GM19023 (cell line): ENCODE data around the gene CDCP1.
"Not testable (repeated sequence)": the region's sequence is repeated elsewhere in the genome, so short reads cannot be mapped to it uniquely, and the experiment has no call there.

Source experiments
- ATAC-seq: cut with Tn5 transposase; IDR thresholded peaks from one replicate; pipeline ENCODE4 v1.9.1; 2021; ENCODE audit warnings: mild to moderate bottlenecking, moderate library complexity; ENCODE audit not compliant: unreplicated experiment

The CDCP1 gene

DNA sequence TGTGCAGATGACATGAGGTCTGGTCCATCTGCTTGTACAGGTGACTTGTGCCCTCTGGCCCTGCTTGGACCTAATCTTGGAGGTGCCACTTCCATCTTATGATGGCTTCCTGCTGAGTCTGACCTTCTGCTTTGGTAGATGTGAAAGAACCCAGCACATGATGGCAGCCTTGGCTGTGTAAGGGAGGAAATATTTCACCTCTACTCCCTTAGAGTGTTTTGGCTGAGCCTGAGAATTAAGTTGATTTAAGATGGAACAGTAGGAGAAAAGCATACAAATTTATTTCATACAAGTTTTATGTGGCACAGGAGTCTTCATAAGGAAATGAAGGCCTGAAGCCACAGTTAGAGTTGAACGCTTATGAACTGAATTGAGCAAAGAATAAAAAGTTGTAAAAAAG, 27.6 kb upstream of the CDCP1 start:
- no peak for ATAC-seq

DNA sequence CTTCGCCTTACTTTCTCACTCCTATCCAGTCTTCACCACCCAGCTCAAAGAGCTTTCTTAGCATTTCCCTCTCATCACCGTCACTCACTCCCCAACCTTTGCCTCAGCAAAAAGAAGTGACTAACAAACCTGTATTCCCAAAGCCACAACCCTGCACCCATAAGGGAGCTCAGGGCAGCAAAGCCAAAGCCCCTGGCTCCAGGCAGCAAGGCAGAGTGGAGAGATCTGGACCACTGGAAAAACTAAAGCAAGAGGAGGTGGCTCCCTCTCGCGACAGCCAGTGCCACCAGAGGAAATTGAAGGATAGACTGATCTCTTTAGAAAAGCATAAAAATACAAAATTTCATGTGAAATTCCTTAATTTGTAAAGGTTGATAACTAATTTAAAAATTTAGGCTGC, 25.1 kb upstream of the CDCP1 start:
- ATAC-seq, result no peak

DNA sequence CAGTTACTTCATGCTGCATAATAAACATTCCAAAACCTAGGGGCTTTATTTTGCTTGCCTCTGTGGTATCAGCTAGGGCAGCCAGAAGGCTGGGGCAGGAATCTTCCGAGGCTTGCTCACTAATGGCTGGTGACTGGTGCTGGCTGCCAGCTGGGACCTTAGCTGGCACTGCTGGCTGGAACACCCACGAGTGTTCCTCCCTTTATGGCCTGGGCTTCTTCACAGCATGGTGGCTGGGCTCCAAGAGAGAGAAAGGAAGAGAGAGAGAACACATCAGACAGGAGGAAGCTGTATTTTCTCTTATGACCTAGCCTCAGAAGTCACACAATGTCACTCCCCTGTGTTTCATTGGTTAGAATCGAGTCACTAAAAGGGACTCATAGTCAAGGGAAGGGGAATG, 23.9 kb upstream of the CDCP1 start:
- no peak for ATAC-seq

DNA sequence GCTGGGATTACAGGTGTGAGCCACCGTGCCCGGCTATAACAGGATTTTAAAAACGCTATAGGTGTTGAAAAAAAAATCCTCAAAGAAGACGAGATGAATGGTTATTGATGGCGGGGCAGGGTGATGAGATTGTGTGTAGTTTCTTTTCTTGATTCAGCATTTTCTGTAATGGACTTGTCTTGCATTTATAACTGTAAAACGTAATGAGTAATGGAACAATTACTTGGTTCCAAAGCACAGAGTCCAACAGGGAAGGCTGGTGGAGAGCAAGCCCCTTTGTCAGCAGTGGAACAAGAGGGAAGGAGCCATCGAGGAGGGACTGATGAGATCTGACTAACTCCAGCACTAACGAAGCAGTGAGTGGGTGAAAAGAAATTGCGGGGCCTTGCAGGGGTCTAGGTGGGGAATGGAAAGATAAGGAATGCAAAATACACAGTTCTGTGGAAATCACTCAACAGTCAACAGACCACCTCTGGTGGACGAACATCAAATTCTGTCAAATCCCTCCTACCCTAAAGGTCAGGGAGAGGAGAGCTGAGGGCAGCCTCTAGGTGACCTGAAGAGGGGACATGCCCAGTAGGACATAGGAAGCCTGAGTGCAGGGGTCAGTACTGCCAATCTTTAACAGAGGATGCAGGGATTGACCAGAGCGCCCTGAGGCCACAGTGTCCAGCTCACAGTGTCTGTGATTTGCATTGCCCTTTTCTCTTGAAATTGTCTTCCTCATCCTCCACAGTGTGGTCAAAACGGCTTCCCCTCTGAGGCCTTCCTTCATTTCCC, 23.1 kb upstream of the CDCP1 start:
- ATAC-seq, result no peak

DNA sequence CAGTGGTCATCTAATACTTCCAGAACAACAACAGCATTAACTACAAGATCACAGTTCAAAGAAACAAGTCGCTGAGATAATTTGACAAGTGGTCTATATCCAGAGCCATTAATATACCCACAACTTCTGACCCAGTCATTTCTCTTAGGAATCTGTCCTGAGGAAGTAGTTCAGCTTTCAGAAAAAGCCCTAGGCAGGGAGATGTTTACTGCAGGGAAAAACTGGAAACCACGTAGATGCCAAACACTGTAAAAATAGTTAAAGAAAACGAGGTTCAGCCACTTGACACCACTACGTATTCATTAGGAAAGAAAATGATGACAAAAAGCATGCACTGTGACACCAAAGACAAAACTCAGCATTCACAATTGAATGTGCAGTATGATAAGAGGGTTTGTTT, 22.3 kb upstream of the CDCP1 start:
- no peak for ATAC-seq

DNA sequence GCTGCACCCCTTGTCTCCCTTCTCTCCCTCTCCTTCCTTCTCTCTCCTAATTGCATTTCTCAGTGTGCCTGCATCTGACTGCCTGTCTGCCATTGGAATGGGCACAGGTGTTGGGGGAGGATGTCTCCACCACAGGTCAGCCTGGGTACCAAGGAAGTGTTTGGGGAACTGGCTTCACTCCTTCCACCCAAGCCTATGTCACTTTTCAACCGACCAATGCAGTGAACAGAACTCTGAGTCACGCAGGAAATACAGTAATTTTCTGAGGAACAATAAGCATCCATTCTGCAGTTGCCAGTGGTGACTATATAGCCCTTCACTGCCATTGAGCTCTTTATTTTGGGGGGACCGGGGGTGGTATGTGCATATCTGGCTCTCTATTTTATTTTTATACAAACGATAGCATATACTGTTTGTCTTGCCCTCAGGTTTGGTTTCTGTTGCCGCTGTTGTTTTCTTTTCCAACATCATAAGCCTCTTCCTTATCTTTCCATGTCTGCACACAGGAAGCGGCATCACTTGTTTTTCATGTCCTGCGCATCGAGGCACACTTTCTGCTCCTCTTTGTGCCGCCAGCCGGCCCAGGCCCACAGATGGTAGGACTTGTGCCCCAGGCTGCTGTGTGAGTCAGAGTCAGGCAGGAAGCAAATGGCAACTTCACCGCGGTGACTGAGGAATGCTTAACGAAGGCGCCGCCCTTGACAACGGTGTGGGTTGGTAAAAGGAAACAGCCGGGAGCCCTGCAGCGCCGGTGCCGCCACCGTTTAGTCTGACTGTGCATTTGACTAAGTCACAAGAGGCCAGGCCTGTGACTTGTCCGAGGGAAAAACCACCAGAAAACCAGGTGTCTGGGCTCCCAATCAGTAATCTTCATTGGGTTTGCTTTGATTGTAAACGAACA, 21.1 kb upstream of the CDCP1 start:
- peak; percentile 91 for ATAC-seq

DNA sequence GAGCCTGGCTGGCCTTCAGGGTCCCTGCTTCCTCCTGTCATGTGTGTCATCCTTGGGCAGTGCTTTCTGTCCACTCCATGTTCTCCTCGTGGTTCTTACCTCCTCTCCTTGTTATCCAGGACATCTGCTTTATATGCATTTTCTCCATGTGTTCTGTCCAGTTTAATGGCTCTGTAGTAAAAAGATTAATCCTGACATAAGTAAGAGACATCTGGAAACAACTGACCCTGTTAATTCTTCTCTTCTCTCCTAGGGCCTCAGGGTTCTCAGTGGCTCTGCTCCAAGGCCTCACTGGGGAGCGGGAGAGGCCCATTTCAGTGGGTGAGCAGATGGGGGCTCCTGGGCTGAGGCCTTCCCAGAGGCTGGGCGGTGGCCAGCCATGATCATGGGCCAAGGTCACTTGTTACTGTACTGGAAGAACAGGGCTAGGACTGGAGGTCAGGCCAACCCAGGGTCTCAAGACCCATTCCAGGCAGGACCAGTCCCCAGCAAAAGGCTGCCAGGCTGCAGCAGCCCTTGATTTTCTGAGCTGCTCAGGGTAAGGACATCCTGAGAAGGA, 20.2 kb upstream of the CDCP1 start:
- no peak for ATAC-seq

DNA sequence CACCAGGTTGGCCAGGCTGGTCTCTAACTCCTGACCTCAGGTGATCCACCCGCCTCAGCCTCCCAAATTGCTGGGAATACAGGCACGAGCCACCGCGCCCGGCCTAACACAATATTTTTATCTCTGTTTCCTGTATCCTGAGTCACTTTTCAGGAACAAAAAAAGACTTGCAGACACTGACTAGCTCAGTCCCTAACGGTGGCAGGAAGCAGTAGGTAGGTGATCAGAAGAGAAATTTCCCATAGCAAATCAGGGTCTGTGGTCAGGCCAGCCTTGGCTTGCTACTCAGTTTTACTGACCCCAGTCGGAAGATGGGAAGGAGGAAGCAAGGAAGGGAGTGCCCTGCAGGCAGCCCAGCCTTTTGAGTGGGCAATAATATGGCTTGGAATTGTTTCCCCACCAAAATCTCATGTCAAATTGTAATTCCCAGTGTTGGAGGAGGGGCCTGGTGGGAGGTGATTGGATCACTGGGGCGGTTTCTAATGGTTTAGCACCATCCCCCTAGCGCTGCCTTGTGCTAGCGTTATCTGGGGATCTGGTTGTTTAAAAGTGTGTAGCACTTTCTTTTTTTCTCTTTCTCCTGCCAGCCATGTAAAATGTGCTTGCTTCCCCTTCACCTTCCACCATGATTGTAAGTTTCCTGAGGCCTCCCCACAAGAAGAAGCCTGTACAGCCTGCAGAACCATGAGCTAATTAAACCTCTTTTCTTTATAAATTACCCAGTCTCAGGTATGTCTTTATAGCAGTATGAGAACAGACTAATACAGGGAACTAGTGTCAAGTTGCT, 19.5 kb upstream of the CDCP1 start:
- no peak for ATAC-seq

DNA sequence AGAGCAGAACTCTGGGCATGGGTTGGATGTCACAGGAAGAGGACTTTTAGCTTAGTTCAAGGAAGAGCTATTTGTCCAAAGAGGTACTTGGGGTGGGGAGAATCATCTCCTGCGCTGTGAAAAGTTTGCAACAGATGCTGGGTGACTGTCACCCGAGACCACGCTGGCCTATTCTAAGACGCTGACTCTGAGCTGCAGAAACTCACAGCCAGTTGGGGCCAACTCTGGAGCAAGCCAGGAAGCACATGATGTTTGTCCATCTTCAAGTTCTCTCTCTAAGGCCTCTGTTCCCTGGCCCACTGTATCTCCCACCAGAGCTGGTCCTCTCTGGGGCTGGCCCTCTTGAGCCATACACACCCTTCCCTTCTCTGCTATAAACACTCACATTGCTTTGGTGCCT, 17.9 kb upstream of the CDCP1 start:
- no peak for ATAC-seq

DNA sequence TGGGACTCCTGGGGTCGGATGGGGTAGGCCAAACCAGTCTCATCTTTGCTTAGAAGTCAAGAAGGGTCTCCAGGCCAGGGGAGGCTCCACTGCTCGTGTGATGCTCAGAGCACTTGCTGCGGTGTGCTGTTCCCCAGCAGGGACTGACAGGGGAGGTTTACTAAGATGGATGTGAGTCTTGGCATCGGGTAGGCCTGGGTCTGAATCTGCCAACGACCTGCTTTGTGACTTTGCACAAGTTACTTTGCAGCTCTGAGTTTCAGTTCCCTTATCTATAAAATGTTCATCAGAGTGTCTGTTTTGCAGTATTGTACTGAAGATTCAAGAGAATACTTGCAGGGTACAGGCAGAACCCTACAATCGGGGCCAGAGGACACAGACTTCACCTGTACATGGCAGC, 17.3 kb upstream of the CDCP1 start:
- no peak for ATAC-seq

DNA sequence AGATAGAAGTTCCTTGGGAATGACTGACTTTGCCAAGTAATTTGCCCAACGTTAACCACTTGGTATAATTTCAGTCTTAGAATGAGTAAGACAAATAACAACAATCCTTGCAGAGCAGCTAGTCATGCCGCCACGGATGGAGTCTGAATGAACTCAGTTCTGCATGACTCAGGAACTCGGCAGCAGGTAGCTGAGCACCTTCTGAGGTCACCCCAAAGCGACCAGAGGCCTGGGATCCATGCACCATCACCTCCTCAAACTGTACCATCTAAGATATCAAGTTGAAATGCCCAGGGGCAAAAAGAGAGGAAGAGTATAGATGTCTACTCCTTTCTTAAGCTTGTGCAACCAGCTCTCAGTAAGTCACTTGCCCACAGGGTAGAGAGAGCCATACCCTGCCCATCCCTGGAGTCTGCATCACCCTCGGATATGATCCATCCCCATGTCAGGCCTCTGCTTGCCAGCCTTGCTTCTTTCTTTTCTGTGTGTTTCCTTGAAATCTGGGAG, 8.5 kb upstream of the CDCP1 start:
- no peak for ATAC-seq

DNA sequence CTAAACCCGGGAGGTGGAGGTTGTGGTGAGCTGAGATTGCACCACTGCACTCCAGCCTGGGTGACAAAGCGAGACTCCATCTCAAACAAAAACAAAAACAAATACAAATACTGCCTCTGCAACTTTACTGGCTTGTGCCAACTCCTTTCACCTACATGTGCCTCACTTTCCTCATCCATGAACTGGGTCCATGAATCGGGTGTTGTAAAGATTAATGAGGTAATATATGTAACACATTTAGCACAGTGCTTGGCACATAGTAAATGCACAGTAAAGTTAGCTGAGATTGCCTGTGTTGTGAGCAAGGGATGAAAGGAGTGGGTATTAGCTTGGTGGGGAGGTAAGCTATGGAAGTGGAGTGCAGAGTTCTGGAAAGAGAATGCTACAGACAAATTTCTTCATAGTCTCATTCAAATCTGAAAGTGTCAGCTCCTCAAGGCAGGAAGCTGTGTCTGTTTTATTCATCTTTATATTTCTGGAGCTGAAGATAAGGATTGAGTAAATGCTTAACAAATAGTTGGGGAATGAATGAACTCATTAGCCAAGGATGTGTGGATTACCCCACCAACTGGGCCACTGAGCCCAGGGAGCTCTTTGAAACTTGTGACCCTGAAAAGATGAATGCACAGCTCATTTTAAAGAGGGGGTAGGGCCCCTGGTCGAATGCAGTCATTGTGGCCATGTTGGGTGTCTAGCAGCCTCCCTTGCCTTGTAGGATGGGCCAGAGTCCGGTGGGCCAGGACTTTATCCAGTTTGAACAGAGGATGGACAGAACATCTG, 7.7 kb upstream of the CDCP1 start:
- ATAC-seq, result no peak

DNA sequence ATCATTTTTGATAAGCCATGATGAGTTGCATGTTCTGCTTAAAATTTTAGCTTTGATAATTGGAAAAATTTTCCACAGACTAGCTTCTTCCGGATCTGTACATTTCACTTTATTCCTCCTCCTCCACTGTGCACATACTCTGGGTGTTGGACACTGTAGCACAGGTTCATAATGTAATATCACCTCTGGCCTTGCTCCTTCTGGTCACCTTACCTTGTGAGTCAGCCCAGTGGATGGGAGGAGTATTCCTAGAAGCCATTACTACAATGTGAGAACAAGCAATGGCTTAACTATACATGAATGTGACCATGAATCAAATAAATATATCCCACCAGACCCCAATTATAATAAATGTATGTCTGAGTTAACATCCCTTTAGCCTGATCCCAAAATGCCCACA, 6.1 kb upstream of the CDCP1 start:
- ATAC-seq, result no peak

DNA sequence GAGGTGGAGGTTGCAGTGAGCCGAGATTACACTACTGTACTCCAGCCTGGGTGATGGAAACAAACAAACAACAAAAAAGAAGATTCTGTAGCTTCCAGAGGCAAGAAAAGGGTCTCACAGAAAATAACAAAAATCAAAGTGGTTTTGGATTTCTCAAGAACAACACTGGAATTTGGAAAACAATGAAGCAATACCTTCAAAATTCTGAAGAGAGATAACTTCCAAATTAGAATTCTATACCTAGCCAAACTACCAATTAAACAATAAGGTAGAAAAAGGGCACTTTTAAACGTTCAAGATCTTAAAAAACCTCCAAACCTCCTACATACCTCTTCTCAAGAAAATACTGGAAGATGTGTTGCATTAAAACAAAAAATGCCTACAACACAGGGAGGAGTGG, 4.9 kb upstream of the CDCP1 start:
- ATAC-seq, result no peak

DNA sequence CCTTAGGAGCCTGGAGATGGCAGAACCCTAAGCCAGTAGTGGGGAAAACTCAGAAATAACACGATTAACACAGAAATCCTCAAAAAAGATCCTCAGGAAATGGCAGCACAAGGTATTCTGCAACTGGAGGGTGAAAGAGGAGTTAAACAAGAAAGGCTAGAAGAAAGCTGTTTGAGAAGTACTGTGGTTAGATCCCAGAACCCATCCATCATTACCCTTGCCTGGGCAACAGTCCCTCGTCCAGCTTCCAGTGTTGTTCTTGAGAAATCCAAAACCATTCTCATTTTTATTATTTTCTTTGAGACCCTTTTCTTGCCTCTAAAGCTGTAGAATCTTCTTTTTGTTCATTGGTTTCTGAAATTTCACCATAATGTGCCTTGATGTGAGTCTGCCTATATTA, 2.7 kb upstream of the CDCP1 start:
- ATAC-seq, result no peak

DNA sequence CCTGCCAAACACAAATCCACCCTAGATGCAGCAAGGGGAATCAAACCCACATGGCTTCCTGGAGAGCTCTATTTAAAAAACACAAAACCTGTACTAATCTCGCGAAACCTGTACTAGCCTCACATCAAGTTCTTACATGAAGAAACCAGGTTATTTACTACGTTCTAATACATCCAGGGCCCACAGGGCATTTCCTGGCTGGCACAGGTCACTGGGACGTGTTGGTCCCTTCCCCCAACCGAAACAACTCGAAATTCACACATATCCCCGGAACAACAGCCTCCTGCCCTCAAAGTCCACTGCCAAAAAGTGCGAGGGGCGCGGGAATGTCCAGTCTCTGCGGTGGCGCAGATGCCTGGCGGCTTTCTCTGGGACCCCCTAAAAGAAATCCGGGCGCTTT, 955 bp downstream of the CDCP1 start:
- no peak for ATAC-seq

DNA sequence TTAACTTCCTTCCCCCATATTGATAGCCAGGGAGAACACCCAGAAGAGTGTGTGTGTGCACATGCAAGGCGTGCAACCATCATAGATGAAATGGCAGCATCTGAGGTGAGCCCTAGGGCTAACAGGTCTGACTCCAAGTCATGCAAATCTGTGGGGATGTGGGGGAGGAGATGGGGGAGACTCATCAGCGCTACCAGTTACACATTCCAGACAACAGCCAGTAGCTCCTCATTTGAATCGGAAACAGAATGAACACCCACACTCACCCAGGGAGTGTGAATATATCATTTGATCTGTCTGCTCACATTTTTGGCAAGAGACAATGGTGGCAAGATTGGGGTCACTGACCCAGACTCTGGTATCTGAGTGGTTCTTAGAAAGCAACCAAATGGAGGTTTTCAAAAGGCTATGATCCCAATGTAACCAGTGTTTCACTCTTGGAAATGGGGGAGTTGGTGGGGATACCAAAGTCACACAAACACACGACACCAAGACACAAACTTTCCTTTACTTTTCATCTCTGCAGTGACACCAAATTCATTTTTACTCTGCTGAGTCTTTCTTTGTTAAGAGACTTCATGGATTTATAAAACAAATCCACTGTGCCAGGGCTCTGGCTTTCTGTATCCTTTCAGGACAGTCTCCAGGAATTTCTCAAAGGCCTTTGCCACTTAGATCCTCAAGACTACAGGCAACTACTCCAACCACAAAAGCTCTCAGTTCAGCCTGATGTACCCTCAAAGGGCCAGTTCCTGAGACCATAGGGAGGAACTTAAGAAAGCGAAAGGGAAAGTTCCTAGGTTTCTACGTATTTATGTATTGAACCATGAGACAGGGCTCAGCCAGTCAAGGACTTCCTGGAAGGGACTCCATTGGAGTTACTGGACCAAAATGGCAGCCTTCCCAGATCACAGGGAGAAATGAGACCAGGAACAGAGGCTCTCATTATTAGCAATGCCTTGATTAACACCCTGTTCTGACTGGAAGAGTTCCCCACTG, 2.2 kb downstream of the CDCP1 start:
- no peak for ATAC-seq

DNA sequence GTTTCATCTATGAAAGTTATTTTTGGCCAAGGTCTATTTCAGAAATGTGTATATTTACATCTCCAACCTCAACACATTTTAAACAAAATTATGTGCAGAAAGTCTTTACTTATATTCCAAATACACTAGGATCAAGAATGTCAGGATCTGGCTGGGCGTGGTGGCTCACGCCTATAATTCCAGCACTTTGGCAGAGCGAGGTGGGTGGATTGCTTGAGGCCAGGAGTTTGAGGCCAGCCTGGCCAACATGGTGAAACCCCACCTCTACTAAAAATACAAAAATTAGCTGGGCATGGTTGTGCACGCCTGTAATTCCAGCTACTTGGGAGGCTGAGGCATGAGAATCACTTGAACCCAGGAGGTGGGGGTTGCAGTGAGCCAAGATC, 5.4 kb downstream of the CDCP1 start:
- ATAC-seq, result not testable (repeated sequence)

DNA sequence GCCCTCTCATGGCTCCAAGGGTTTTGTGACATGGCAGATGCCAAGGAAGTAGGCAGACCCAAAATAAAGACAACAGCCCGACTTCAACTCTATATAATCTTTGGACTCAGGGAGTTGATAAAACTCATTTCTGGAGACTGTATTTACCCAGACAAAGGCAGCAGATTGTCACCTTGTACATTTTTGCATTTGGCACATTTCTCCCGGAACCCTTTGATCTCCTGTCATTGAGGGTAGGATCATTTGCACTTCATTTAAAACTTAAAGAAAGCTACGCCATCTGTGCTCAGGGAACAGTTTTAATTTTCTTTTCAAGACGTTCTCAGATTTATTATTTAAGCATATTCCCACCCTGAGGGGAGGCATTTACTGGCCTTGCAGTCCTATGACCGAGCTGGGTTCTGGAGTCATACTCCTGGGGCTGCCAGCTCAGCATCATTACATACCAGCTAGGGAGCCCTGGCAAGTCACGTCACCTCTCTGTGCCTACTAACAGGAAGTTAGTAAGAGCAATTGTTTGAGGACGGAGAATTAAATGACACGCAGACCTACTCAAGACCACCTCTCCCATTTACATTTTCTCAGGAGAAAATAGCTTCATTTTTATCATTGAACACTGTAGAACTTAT, 5.9 kb downstream of the CDCP1 start:
- ATAC-seq, result no peak
